Esophagus mucosa (tissue), 1 donor: Measurements from ENCODE around the gene GNA12. TPM values are rescaled to one million over a fixed set of nuclear protein-coding genes. Genes with fewer than 3 reads are reported as not detected.
A peak's percentile ranks its signal among the peaks of the same experiment; 100 is the strongest.
"Not testable (repeated sequence)": the region's sequence is repeated elsewhere in the genome, so short reads cannot be mapped to it uniquely, and the experiment has no call there.

Experiments used
- ATAC-seq: fragments of 200-7000 bp; cut with Tn5 transposase; one replicate; pipeline ENCODE4 v1.9.1; 2020
- total RNA-seq: library from RNA; stranded (reverse); gene quantifications from one replicate; pipeline ENCODE4 v1.2.4, GENCODE V29; 2023
- donor health status: DM: yes; HTN: yes; CAD: no.

GNA12 gene
- total RNA-seq, 1 donor from 2014 or later, result 7.5 TPM

- ATAC-seq, result peak; percentile 6
These were observed 155.4 kb downstream of the GNA12 start for GRCh38 chr7:2688409-2689342.

DNA sequence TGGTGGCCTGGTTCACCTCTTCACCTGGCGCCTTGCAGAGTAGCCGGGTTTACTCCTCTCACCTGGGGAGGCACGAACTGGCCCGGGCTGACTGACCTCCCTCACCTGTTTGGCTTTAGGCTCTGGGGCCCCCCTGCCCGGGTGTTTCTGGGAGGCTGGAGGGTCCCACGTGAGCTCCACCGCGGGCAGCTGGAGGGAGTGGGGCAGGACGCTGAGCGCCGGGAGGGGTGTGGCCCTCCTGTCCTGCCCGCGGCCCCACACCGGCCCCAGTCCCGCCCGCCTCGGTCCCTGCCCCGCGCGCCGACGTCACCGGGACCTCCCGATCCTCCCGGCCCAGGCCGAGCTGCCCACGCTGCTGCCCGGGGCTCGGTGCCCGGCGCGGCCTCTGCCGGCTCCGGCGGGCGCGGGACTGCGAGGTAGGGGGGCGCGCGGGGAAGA, 156.2 kb downstream of the GNA12 start, which contains the start of gene AMZ1:
Gene AMZ1, plus strand, starts transcription at position 322 of the 438 bp plus-strand sequence. CDS start 12,250 bp downstream, outside the sequence.
- peak; percentile 45 for ATAC-seq

- ATAC-seq, result peak; percentile 25
These were observed 156.7 kb downstream of the GNA12 start for GRCh38 chr7:2687338-2687869.

DNA sequence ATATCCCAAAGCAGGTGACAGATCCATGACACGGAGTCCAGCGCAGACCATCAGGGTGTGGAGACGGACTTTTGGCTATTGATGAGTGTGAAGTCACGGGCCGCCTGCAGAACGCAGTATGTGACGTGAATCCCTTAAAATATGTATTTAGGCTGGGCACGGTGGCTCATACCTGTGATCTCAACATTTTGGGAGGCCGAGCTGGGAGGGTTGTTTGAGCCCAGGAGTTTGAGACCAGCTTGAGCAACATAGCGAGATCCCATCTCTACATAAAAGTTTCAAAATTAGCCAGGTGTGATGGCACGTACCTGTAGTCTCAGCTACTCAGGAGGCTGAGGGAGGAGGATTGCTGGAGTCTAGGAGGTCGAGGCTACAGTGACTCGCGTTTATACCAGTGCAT, 158.0 kb downstream of the GNA12 start:
- no peak for ATAC-seq

- no peak for ATAC-seq
These were observed 159.6 kb downstream of the GNA12 start for GRCh38 chr7:2684501-2684900.

GRCh38 chr7:2681929-2682799, 161.9 kb downstream of the GNA12 start:
- ATAC-seq, result no peak

DNA sequence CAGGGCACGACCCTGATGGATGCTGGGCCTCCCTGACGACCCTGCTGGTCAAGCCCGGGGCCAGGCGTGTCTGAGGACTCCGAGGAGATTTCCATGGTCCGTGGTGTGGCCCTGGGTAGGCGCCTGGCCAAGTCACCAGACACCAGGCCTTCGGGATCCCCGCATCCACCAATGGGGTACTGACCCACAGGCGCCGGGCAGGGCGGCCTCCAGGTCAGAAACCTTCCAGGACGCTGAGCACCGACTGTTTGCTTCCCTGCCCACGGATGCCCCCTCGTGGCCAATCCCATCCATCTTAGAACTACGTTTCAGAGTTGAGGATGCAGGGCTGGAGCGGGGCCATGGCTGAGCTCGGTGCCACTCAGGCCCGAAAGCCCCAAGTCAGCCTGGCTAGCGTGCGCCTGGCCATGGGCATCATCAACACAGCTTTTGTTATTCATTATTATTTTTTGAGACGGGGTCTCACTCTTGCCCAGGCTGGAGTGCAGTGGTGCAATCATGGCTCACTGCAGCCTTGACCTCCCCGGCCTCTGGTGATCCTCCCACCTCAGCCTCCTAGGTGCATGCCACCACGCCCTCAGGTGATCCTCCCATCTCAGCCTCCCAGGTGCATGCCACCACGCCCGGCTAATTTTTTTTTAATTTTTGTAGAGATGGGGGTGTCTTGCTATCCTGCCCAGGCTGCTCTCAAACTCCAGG, 163.2 kb downstream of the GNA12 start:
- peak; percentile 72 for ATAC-seq

DNA sequence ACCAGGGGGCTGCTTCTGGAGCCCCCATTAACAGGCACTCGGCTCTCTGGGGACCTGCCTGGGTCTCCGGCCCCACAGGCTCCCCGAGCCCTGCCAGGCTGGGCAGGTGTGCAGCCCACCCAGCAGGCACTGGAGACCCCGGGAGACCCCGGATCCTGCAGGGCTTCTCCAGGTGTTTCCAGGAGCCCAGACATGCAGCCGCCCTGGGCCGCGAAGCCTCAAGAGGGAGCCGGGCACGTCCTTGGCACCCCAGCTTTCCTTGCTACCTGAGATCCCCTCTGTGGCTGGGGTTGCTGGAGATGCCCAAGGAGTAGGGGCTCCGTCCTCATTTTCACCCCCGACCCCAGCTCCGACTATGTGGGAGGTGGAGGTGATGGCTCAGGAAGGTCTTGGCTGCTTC, 163.9 kb downstream of the GNA12 start:
- ATAC-seq, result no peak

- peak; percentile 34 for ATAC-seq
These were observed 164.7 kb downstream of the GNA12 start for GRCh38 chr7:2679135-2680127.

DNA sequence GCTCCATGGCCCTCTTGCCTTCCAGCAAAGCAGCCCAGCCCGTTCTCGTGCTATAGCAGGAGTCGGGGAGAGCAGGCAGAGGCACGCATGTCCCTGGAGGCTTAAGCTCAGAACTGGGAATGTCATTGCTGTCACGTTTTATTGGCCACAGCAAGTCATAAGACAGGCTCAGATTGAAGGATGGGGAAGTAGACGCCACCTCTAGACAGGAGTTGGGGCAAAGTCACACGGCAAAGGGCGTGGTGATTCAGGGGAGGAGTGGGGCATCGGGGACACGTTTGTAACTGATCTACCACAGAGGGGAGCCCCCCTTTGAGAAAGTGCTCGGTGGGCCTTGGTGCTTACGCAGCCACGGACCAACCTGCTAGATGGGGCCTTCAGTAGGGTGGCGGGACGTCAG, 165.7 kb downstream of the GNA12 start:
- not testable (repeated sequence) for ATAC-seq

Other genes starting within 250 kb of the GNA12 start
- 11.7 TPM for gene TTYH3, start 212.3 kb downstream of the GNA12 start, total RNA-seq
- 0.12 TPM for gene AMZ1, start 156.1 kb downstream of the GNA12 start, total RNA-seq
- gene CARD11, start 199.6 kb upstream of the GNA12 start, total RNA-seq, result 0.80 TPM